SK-N-SH (cell line): Measurements from ENCODE around the gene FNDC11. TPM values are rescaled to one million over a fixed set of nuclear protein-coding genes. Genes with fewer than 3 reads are reported as not detected.

Source experiments
- CTCF ChIA-PET: fragments of 300-600, 350-600 bp; formaldehyde crosslinking; extraction: SDS; loops from one replicate; lab custom pipeline; 2021; lab: Yijun Ruan, JAX
- POLR2A ChIA-PET: fragments of 350-600 bp; sonication (Branson Sonifier 250); formaldehyde crosslinking; extraction: SDS; loops from one replicate; lab custom pipeline; 2020; ENCODE audit warnings: antibody characterized with exemption, inconsistent platforms; lab: Yijun Ruan, JAX
- DNase-seq: peaks from one replicate; pipeline ENCODE4 v3.0.0; 2012
- H2AFZ ChIP-seq: fragments of 200-600 bp; sonication (generic); 2 replicates; pipeline ENCODE4 v1.8.1; 2016; ENCODE audit warnings: antibody characterized with exemption, mild to moderate bottlenecking, low read depth
- H3F3A ChIP-seq: fragments of 200-600 bp; sonication (generic); replicated peaks from 2 replicates; pipeline ENCODE3; 2016; ENCODE audit warnings: antibody characterized with exemption, mild to moderate bottlenecking; ENCODE audit not compliant: insufficient read depth
- H3K27ac ChIP-seq, 2 experiments: fragments of 200-500 bp in 1 of 2; fragments of 200-600 bp in 1 of 2; sonication (Bioruptor generic) in 1 of 2; sonication (generic), shearing (Covaris generic) in 1 of 2; 2 replicates each; pipeline versions ENCODE4 v1.5.1 to v1.6.1; 2014 to 2016; ENCODE audit warnings: low read depth in 2 of 2, inconsistent platforms in 1 of 2, low read length in 1 of 2, mild to moderate bottlenecking in 1 of 2, mixed read lengths in 1 of 2
- H3K27me3 ChIP-seq: fragments of 200-600 bp; sonication (generic), shearing (Covaris generic); 2 replicates; pipeline ENCODE4 v1.6.1; 2016; ENCODE audit warnings: mixed run types; ENCODE audit not compliant: insufficient read depth
- H3K36me3 ChIP-seq, 2 experiments: fragments of 200-500 bp in 1 of 2; fragments of 200-600 bp in 1 of 2; sonication (Bioruptor generic) in 1 of 2; sonication (generic) in 1 of 2; replicated peaks in 1 of 2; 2 replicates each; pipeline versions ENCODE3 to v1.5.1; 2014 to 2016; ENCODE audit warnings: low read length in 1 of 2, mild to moderate bottlenecking in 1 of 2; ENCODE audit not compliant: insufficient read depth in 2 of 2, control insufficient read depth in 1 of 2
- H3K4me1 ChIP-seq, 2 experiments: fragments of 200-500 bp in 1 of 2; fragments of 200-600 bp in 1 of 2; sonication (Bioruptor generic) in 1 of 2; sonication (generic), shearing (Covaris generic) in 1 of 2; 2 replicates each; pipeline versions ENCODE4 v1.5.1 to v1.6.1; 2014 to 2016; ENCODE audit warnings: low read depth in 1 of 2, low read length in 1 of 2, mixed run types in 1 of 2; ENCODE audit not compliant: insufficient read depth in 2 of 2, control insufficient read depth in 1 of 2
- H3K4me2 ChIP-seq: fragments of 200-600 bp; sonication (generic), shearing (Covaris generic); 2 replicates; pipeline ENCODE4 v1.6.1; 2017; ENCODE audit warnings: mixed run types
- H3K4me3 ChIP-seq, 2 experiments: fragments of 200-500 bp in 1 of 2; fragments of 200-600 bp in 1 of 2; sonication (Bioruptor generic) in 1 of 2; sonication (generic), shearing (Covaris generic) in 1 of 2; 2 replicates each; pipeline versions ENCODE4 v1.5.1 to v1.8.1; 2014 to 2016; ENCODE audit warnings: low read depth in 2 of 2, inconsistent platforms in 1 of 2, low read length in 1 of 2, mild to moderate bottlenecking in 1 of 2, mixed read lengths in 1 of 2, moderate library complexity in 1 of 2
- H3K79me2 ChIP-seq: fragments of 200-600 bp; sonication (generic); 2 replicates; pipeline ENCODE4 v1.8.1; 2017; ENCODE audit warnings: mild to moderate bottlenecking; ENCODE audit not compliant: insufficient read depth
- H3K9ac ChIP-seq: fragments of 200-600 bp; sonication (generic); 2 replicates; pipeline ENCODE4 v1.6.1; 2017; ENCODE audit warnings: mixed run types
- H3K9me2 ChIP-seq: fragments of 200-600 bp; sonication (generic); 2 replicates; pipeline ENCODE4 v1.6.1; 2017; ENCODE audit warnings: mixed run types
- H3K9me3 ChIP-seq: fragments of 200-600 bp; sonication (generic); 2 replicates; pipeline ENCODE4 v1.6.1; 2017; ENCODE audit warnings: mixed run types, mild to moderate bottlenecking, moderate library complexity
- H4K20me1 ChIP-seq: fragments of 200-600 bp; sonication (generic); 2 replicates; pipeline ENCODE4 v1.6.1; 2017; ENCODE audit warnings: mild to moderate bottlenecking, mixed run types; ENCODE audit not compliant: insufficient read depth
- CHD2 ChIP-seq: fragments of 150-350 bp; IDR thresholded peaks from 2 replicates; pipeline ENCODE4 v1.6.1; 2018; ENCODE audit warnings: low read length; ENCODE audit not compliant: partially characterized antibody
- ELF1 ChIP-seq: IDR thresholded peaks from 2 replicates; pipeline ENCODE4 v1.4.0; 2012
- FOSL2 ChIP-seq: IDR thresholded peaks from 2 replicates; pipeline ENCODE4 v1.4.0; 2012; ENCODE audit warnings: low read depth, mild to moderate bottlenecking, moderate library complexity, borderline replicate concordance
- FOXM1 ChIP-seq: IDR thresholded peaks from 2 replicates; pipeline ENCODE4 v1.4.0; 2012; ENCODE audit warnings: low read depth, mild to moderate bottlenecking
- GATA2 ChIP-seq: sonication (generic); formaldehyde crosslinking; IDR thresholded peaks from 2 replicates; pipeline ENCODE4 v1.5.0; 2020; ENCODE audit warnings: mild to moderate bottlenecking, missing genetic modification reagents
- JUND ChIP-seq: IDR thresholded peaks from 2 replicates; pipeline ENCODE4 v1.4.0; 2012
- MXI1 ChIP-seq: IDR thresholded peaks from 2 replicates; pipeline ENCODE4 v1.6.1; 2012; ENCODE audit warnings: mild to moderate bottlenecking, low read depth, low read length, improper control_type of control experiment
- NFIC ChIP-seq: IDR thresholded peaks from 2 replicates; pipeline ENCODE4 v1.4.0; 2012; ENCODE audit warnings: borderline replicate concordance
- PBX3 ChIP-seq: IDR thresholded peaks from 2 replicates; pipeline ENCODE4; 2012
- RAD21 ChIP-seq: IDR thresholded peaks from 2 replicates; pipeline ENCODE4 v1.6.1; 2012; ENCODE audit warnings: mild to moderate bottlenecking, low read length
- RFX5 ChIP-seq: IDR thresholded peaks from 2 replicates; pipeline ENCODE4 v1.6.1; 2012; ENCODE audit warnings: mild to moderate bottlenecking, improper control_type of control experiment, low read length
- RXRA ChIP-seq: IDR thresholded peaks from 2 replicates; pipeline ENCODE4 v1.4.0; 2012; ENCODE audit warnings: low read depth, mild to moderate bottlenecking, borderline replicate concordance
- SIN3A ChIP-seq: IDR thresholded peaks from 2 replicates; pipeline ENCODE4 v1.6.1; 2012; ENCODE audit warnings: low read depth, mild to moderate bottlenecking, low read length, moderate library complexity, borderline replicate concordance
- TAF1 ChIP-seq: IDR thresholded peaks from 2 replicates; pipeline ENCODE4 v1.6.1; 2012; ENCODE audit warnings: low read depth, mild to moderate bottlenecking, low read length, moderate library complexity, borderline replicate concordance
- TCF12 ChIP-seq: IDR thresholded peaks from 2 replicates; pipeline ENCODE4 v1.4.0; 2012
- WGBS: methylation state at CpG from one replicate; pipeline ENCODE4 v1.1.6; 2017; ENCODE audit warnings: low lambda C conversion rate; 5-methylcytosine and 5-hydroxymethylcytosine counted together
- polyA plus RNA-seq, 3 experiments: library from polyadenylated mRNA; depleted of rRNA; stranded (reverse); fragments of >200 nt; gene quantifications; 2 replicates each; pipeline ENCODE4 v1.2.3, GENCODE V29; 2012
- TF ChIP-seq, protein P1 (sequence below): fragments of 200-600 bp; sonication (generic); IDR thresholded peaks from 2 replicates; pipeline ENCODE4 v1.6.1; 2017; ENCODE audit warnings: antibody characterized with exemption, mild to moderate bottlenecking, moderate library complexity

Gene FNDC11
- polyA plus RNA-seq, 1 of the 3 experiments (the other 2 are of a cell fraction): 5.5 TPM

DNA sequence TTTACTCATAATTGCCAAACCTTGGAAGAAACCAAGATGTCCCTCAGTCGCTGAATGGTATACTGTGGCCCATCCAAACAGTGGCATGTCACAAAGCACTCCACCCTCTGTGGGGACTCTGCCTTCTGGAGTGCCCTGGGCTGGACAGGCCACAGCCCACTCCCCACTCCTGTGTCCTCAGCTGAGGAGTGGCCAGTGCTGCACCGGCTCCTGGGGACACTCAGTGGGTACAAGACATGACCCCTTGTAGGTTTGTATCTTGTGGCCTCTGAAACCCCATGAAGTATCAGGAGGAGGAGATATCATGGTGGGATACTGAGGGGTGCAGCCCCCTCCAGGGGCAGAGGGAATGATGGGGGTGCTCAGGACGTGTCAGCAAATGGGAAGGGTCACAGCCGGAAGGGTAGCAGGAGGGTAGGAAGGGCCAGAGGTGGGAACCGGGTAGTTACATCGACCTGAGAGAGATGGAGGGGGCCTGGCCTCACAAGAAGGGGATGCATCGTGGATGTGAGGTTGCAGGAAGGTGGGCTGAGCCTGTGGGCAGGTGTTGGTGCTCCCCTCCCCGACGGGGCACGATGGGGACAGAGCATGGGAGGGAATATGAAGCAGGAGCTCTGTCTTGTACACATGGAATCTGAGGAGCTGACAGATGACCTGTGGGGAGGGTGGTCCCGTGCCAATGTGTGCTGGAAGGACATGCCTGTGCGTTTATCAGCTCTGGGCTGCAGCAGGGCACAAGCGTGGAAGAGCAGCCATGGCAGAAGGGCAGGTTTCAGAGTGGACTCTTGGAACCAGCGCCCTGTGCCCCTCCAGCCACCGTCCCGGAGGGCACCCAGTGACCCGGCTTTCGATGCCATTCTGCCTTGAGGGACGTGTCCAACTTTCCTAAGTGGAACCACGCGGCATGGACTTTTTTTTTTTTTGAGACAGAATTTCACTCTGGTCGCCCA, 31.9 kb downstream of the FNDC11 start:
- DNase-seq: no peak
- Histone ChIP-seq H3K9me2 (no peaks in the 10 kb centered on the region), H3K79me2 (no peaks in the 10 kb centered on the region), H3K4me2 (no peak overlapping the region), H3K9me3 (no peaks in the 10 kb centered on the region), H3F3A (peaks cover 5% of the 10 kb centered on the region), H3K9ac (no peak overlapping the region), H3K27ac (no peak overlapping the region), H4K20me1 (no peaks in the 10 kb centered on the region), H3K27me3 (no peaks in the 10 kb centered on the region), H3K4me1 (peaks cover 0 to 5% of the 10 kb centered on the region in 2 experiments; a peak in 1 of 4 replicates), H2AFZ (no peak overlapping the region), H3K36me3 (peaks cover 0 to 7% of the 10 kb centered on the region in 2 experiments), H3K4me3 (no peak overlapping the region)
- CTCF ChIA-PET: interaction anchor here (1.0 kb wide), 1 partner anchor 9 kb away, joined by 3 read pairs; no protein-coding TSS in a partner anchor
- POLR2A ChIA-PET: no interaction called here
- WGBS: 79% methylated on average over 19 of the region's 22 CpGs
- TF ChIP-seq GATA2 (CRISPR knock-in tag) (no peak), MXI1 (no peak)

DNA sequence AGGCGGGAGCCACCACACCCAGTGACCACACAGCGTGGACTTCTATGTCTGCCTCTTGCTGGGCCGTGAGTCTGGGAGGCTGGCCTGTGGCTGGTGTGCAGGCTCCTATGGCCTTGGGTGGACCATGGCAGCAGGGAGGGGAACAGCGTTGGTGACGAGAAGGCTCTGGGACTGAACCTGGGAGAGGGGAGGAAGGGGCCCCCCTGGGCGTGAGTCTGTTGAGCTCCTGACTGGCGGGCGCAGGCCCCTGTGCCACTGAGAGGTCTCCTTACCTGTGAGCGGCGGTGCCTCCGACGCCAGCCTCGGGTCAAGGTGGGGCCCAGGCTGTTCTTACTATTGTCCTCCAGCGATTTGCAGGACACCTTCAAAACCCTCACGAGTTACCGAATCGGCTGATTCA, 32.8 kb downstream of the FNDC11 start:
- Histone ChIP-seq H3K27ac (no peak overlapping the region), H3K36me3 (peaks cover 0 to 10% of the 10 kb centered on the region in 2 experiments), H3K79me2 (no peaks in the 10 kb centered on the region), H3K9me2 (no peaks in the 10 kb centered on the region), H4K20me1 (no peaks in the 10 kb centered on the region), H3K4me2 (no peak overlapping the region), H3K9ac (no peak overlapping the region), H3K27me3 (no peaks in the 10 kb centered on the region), H3F3A (peaks cover 5% of the 10 kb centered on the region), H3K9me3 (no peaks in the 10 kb centered on the region), H3K4me1 (no peaks in the 10 kb centered on the region), H2AFZ (no peak overlapping the region), H3K4me3 (no peak overlapping the region)
- DNase-seq: no peak
- 93% methylated on average over 5 of the region's 17 CpGs for WGBS
- CTCF ChIA-PET: no interaction called here
- TF ChIP-seq ELF1 (no peak), TCF12 (no peak), JUND (no peak), RFX5 (no peak), NFIC (no peak), SIN3A (no peak), RAD21 (no peak), GATA2 (CRISPR knock-in tag) (no peak), CHD2 (no peak), RXRA (no peak), FOXM1 (no peak), MXI1 (no peak), FOSL2 (no peak), PBX3 (no peak), TAF1 (no peak)
- TF ChIP-seq, protein P1, sequence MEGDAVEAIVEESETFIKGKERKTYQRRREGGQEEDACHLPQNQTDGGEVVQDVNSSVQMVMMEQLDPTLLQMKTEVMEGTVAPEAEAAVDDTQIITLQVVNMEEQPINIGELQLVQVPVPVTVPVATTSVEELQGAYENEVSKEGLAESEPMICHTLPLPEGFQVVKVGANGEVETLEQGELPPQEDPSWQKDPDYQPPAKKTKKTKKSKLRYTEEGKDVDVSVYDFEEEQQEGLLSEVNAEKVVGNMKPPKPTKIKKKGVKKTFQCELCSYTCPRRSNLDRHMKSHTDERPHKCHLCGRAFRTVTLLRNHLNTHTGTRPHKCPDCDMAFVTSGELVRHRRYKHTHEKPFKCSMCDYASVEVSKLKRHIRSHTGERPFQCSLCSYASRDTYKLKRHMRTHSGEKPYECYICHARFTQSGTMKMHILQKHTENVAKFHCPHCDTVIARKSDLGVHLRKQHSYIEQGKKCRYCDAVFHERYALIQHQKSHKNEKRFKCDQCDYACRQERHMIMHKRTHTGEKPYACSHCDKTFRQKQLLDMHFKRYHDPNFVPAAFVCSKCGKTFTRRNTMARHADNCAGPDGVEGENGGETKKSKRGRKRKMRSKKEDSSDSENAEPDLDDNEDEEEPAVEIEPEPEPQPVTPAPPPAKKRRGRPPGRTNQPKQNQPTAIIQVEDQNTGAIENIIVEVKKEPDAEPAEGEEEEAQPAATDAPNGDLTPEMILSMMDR: no peak
- TF ChIP-seq, all 33 proteins: peak for 0
- POLR2A ChIA-PET: no interaction called here
